ENCODE results near the gene NAMPT.

NAMPT gene

DNA sequence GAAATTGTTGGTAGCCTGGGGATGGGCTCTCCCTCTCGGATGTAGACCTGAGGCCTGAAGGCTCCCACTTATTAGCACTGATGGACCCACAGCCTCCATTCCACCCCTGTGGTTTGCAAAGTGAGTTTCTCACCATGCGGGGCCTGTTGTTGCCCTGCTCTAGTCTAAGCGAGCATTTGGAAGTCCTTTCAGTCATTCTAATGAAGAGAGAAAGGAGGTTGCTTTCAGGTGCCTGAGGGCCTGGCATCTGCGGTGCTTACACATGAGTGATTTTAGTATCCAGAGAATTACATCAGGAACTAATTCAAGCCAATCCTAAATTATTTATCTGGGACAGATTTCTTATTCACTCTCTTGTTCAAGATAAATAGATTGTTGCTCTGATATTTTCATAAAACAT lies 61.6 kb downstream of the NAMPT start:
- Histone ChIP-seq H3K27ac (replicated peaks) (no peak overlapping the region), H3K4me3 (replicated peaks; ENCODE audit: insufficient read depth, low read length) (no peak overlapping the region), H3K27me3 (ENCODE audit: insufficient read depth, poor library complexity, severe bottlenecking) (peaks cover 3% of the 10 kb centered on the region)
- TF ChIP-seq POLR2AphosphoS5 (IDR thresholded peaks at IDR 0.05; ENCODE audit: low read depth) (no peak), GABPA (IDR thresholded peaks at IDR 0.05; ENCODE audit: low read depth) (no peak), SPI1 (IDR thresholded peaks at IDR 0.05; ENCODE audit: borderline replicate concordance, low read depth) (no peak)
- TF ChIP-seq, protein P1, sequence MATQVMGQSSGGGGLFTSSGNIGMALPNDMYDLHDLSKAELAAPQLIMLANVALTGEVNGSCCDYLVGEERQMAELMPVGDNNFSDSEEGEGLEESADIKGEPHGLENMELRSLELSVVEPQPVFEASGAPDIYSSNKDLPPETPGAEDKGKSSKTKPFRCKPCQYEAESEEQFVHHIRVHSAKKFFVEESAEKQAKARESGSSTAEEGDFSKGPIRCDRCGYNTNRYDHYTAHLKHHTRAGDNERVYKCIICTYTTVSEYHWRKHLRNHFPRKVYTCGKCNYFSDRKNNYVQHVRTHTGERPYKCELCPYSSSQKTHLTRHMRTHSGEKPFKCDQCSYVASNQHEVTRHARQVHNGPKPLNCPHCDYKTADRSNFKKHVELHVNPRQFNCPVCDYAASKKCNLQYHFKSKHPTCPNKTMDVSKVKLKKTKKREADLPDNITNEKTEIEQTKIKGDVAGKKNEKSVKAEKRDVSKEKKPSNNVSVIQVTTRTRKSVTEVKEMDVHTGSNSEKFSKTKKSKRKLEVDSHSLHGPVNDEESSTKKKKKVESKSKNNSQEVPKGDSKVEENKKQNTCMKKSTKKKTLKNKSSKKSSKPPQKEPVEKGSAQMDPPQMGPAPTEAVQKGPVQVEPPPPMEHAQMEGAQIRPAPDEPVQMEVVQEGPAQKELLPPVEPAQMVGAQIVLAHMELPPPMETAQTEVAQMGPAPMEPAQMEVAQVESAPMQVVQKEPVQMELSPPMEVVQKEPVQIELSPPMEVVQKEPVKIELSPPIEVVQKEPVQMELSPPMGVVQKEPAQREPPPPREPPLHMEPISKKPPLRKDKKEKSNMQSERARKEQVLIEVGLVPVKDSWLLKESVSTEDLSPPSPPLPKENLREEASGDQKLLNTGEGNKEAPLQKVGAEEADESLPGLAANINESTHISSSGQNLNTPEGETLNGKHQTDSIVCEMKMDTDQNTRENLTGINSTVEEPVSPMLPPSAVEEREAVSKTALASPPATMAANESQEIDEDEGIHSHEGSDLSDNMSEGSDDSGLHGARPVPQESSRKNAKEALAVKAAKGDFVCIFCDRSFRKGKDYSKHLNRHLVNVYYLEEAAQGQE (IDR thresholded peaks at IDR 0.05; ENCODE audit: insufficient replicate concordance, low read depth), result no peak
- TF ChIP-seq, protein P2, sequence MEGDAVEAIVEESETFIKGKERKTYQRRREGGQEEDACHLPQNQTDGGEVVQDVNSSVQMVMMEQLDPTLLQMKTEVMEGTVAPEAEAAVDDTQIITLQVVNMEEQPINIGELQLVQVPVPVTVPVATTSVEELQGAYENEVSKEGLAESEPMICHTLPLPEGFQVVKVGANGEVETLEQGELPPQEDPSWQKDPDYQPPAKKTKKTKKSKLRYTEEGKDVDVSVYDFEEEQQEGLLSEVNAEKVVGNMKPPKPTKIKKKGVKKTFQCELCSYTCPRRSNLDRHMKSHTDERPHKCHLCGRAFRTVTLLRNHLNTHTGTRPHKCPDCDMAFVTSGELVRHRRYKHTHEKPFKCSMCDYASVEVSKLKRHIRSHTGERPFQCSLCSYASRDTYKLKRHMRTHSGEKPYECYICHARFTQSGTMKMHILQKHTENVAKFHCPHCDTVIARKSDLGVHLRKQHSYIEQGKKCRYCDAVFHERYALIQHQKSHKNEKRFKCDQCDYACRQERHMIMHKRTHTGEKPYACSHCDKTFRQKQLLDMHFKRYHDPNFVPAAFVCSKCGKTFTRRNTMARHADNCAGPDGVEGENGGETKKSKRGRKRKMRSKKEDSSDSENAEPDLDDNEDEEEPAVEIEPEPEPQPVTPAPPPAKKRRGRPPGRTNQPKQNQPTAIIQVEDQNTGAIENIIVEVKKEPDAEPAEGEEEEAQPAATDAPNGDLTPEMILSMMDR (IDR thresholded peaks at IDR 0.05; ENCODE audit: insufficient read depth, low read length), result no peak
- no peak for DNase-seq (ENCODE audit: low read depth in 1 of 2, low spot score in 1 of 2)

- Histone ChIP-seq H3K27ac (replicated peaks) (no peak overlapping the region), H3K27me3 (ENCODE audit: insufficient read depth, poor library complexity, severe bottlenecking) (peaks cover 3% of the 10 kb centered on the region), H3K4me3 (replicated peaks; ENCODE audit: insufficient read depth, low read length) (no peak overlapping the region)
- TF ChIP-seq POLR2AphosphoS5 (IDR thresholded peaks at IDR 0.05; ENCODE audit: low read depth) (no peak), SPI1 (IDR thresholded peaks at IDR 0.05; ENCODE audit: borderline replicate concordance, low read depth) (no peak), GABPA (IDR thresholded peaks at IDR 0.05; ENCODE audit: low read depth) (no peak)
- TF ChIP-seq, protein P1 (IDR thresholded peaks at IDR 0.05; ENCODE audit: insufficient replicate concordance, low read depth), result no peak
- TF ChIP-seq, protein P2 (IDR thresholded peaks at IDR 0.05; ENCODE audit: insufficient read depth, low read length), result no peak
- DNase-seq (ENCODE audit: low read depth in 1 of 2, low spot score in 1 of 2), result no peak
Observed at GRCh38 chr7:106222545-106222944, 62.2 kb downstream of the NAMPT start.

DNA sequence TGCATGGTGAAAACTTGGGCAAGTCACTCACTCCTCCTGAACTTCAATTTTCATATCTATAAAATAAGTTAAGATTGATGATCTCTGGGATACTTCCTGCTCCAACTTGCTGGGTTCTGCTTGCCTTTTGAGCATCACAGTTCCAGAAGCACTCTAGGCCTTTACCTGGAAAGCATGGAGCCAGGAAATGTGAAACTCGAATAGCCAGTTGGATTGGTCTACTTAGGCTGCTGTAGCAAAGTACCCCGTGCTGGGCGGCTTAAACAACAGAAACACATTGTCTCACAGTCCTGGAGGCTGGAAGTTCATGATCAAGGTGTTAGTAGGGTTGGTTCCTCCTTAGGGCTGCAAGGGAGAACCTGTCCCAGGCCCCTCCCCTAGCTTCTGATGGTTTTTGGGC lies 64.5 kb downstream of the NAMPT start:
- no peak for DNase-seq (ENCODE audit: low read depth in 1 of 2, low spot score in 1 of 2)
- Histone ChIP-seq H3K4me3 (replicated peaks; ENCODE audit: insufficient read depth, low read length) (no peak overlapping the region), H3K27me3 (ENCODE audit: insufficient read depth, poor library complexity, severe bottlenecking) (no peaks in the 10 kb centered on the region), H3K27ac (replicated peaks) (no peak overlapping the region)
- TF ChIP-seq SPI1 (IDR thresholded peaks at IDR 0.05; ENCODE audit: borderline replicate concordance, low read depth) (no peak), POLR2AphosphoS5 (IDR thresholded peaks at IDR 0.05; ENCODE audit: low read depth) (no peak), GABPA (IDR thresholded peaks at IDR 0.05; ENCODE audit: low read depth) (no peak)
- TF ChIP-seq, protein P1 (IDR thresholded peaks at IDR 0.05; ENCODE audit: insufficient replicate concordance, low read depth), result no peak
- TF ChIP-seq, protein P2 (IDR thresholded peaks at IDR 0.05; ENCODE audit: insufficient read depth, low read length), result no peak
